WERI-Rb-1 (cell line): ENCODE results near the gene LAMB1.

ENCODE experiments used
- DNase-seq: peaks from one replicate; pipeline ENCODE4 v3.0.0-alpha.2; 2020
- H3K27ac ChIP-seq: fragments of 250-450 bp; sonication (Bioruptor Pico); 2 replicates; pipeline ENCODE4 v1.5.1; 2020; ENCODE audit warnings: mild to moderate bottlenecking, moderate library complexity
- H3K27me3 ChIP-seq: fragments of 250-450 bp; sonication (Bioruptor Pico); 2 replicates; pipeline ENCODE4 v1.5.1; 2021; ENCODE audit warnings: mild to moderate bottlenecking, low read depth, moderate library complexity; ENCODE audit not compliant: insufficient read depth, severe bottlenecking
- H3K36me3 ChIP-seq: fragments of 250-450 bp; sonication (Bioruptor Pico); 2 replicates; pipeline ENCODE4 v1.5.1; 2020; ENCODE audit warnings: mild to moderate bottlenecking, moderate library complexity
- H3K4me3 ChIP-seq: 2 replicates; pipeline ENCODE4 v1.5.1; 2011; ENCODE audit warnings: low read depth, mild to moderate bottlenecking, control low read depth, low read length
- H3K9me3 ChIP-seq: fragments of 250-450 bp; sonication (Bioruptor Pico); 2 replicates; pipeline ENCODE4 v1.5.1; 2021; ENCODE audit warnings: mild to moderate bottlenecking, moderate library complexity; ENCODE audit not compliant: severe bottlenecking
- TF ChIP-seq, protein P1 (sequence below): IDR thresholded peaks from 2 replicates; pipeline ENCODE4 v1.5.1; 2011; ENCODE audit warnings: low read depth, mild to moderate bottlenecking, control low read depth, inconsistent platforms, low read length

LAMB1 gene

GRCh38 chr7:108012499-108013430 is 9.8 kb upstream of the LAMB1 start:
- Histone ChIP-seq H3K27ac (no peak overlapping the region), H3K27me3 (no peaks in the 10 kb centered on the region), H3K4me3 (no peak overlapping the region), H3K36me3 (no peaks in the 10 kb centered on the region), H3K9me3 (no peaks in the 10 kb centered on the region)
- no peak for DNase-seq
- TF ChIP-seq, protein P1, sequence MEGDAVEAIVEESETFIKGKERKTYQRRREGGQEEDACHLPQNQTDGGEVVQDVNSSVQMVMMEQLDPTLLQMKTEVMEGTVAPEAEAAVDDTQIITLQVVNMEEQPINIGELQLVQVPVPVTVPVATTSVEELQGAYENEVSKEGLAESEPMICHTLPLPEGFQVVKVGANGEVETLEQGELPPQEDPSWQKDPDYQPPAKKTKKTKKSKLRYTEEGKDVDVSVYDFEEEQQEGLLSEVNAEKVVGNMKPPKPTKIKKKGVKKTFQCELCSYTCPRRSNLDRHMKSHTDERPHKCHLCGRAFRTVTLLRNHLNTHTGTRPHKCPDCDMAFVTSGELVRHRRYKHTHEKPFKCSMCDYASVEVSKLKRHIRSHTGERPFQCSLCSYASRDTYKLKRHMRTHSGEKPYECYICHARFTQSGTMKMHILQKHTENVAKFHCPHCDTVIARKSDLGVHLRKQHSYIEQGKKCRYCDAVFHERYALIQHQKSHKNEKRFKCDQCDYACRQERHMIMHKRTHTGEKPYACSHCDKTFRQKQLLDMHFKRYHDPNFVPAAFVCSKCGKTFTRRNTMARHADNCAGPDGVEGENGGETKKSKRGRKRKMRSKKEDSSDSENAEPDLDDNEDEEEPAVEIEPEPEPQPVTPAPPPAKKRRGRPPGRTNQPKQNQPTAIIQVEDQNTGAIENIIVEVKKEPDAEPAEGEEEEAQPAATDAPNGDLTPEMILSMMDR = no peak

GRCh38 chr7:108010377-108010776 is 7.4 kb upstream of the LAMB1 start:
- TF ChIP-seq, protein P1 = no peak
- H3K27ac ChIP-seq = no peak overlapping the region
- no peaks in the 10 kb centered on the region for H3K36me3 ChIP-seq
- no peaks in the 10 kb centered on the region for H3K27me3 ChIP-seq
- H3K9me3 ChIP-seq = no peaks in the 10 kb centered on the region
- no peak overlapping the region for H3K4me3 ChIP-seq
- DNase-seq = no peak

DNA sequence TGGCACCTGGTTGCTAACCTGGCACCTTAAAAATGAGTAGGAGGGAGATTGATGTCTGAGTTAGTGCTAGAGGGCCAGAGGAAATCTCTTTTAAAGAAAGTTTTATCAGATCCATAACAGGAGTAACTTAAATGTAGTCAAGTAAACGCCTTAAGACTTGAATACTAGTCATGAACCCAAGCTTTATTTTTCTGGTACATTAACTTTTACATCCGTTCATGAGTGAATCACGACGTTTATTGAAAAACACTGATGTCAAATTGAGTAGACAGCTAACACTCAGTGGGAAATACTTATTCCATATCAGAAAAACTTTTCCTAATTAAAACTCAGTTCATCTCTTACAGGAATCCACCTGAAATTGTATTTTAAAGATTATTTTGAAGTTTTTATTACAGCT is 6.9 kb upstream of the LAMB1 start:
- no peak overlapping the region for H3K4me3 ChIP-seq
- no peaks in the 10 kb centered on the region for H3K9me3 ChIP-seq
- no peaks in the 10 kb centered on the region for H3K27me3 ChIP-seq
- H3K27ac ChIP-seq = no peak overlapping the region
- no peaks in the 10 kb centered on the region for H3K36me3 ChIP-seq
- TF ChIP-seq, protein P1 = no peak
- no peak for DNase-seq

DNA sequence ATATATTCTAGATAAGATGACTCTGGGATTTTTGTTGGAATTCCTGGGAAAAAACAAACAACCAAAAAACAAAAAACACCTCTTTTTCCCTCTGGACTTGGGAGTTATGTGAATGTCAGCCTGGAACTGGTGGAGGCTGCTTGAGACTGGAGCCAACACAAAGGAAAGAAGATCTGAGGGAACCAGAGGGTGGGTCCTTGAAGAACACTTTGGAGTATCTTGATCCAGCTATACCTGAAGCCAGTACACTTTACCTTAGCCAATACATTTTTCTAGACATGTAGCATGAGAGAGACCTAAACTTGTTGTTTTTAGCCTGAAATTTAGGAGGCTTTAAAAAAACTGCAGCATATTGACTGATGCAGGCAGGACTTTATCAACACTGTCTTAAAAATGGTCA is 5.9 kb upstream of the LAMB1 start:
- no peak overlapping the region for H3K4me3 ChIP-seq
- TF ChIP-seq, protein P1 = no peak
- no peaks in the 10 kb centered on the region for H3K9me3 ChIP-seq
- no peaks in the 10 kb centered on the region for H3K36me3 ChIP-seq
- no peak overlapping the region for H3K27ac ChIP-seq
- H3K27me3 ChIP-seq = no peaks in the 10 kb centered on the region
- no peak for DNase-seq

DNA sequence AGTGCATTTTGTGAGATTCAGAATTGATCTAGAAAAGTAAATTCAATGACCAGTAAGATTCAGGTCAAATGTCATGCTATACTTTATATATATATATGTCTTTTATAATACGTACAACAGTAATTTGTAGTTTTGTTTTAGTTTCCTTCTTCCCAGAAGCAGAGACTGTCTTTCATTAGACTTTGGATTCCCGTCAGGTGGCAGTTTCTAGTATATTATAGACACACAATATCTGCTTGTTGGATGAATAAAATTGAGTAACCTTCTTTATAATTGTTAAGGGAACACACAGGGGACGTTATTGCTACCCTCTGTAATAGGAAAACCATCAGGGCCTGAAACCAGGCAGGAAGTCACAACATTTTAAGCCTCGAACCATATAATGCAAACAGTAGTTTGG is 5.3 kb upstream of the LAMB1 start:
- no peak for DNase-seq
- Histone ChIP-seq H3K36me3 (no peaks in the 10 kb centered on the region), H3K4me3 (no peak overlapping the region), H3K27ac (no peak overlapping the region), H3K9me3 (no peaks in the 10 kb centered on the region), H3K27me3 (no peaks in the 10 kb centered on the region)
- TF ChIP-seq, protein P1 = no peak

GRCh38 chr7:108007762-108008161 is 4.8 kb upstream of the LAMB1 start:
- TF ChIP-seq, protein P1 = no peak
- H3K27me3 ChIP-seq = no peaks in the 10 kb centered on the region
- no peak for DNase-seq

More at GRCh38 chr7:108007762-108008161, 4.8 kb upstream of the LAMB1 start:
- H3K4me3 ChIP-seq = no peak overlapping the region
- H3K9me3 ChIP-seq = no peaks in the 10 kb centered on the region
- H3K27ac ChIP-seq = no peak overlapping the region
- no peaks in the 10 kb centered on the region for H3K36me3 ChIP-seq
